GM23248 (cell line): ENCODE results near the gene ABLIM1.

Experiments used
- EZH2 ChIP-seq: fragments of 200-600 bp; sonication (generic); IDR thresholded peaks from 2 replicates; pipeline ENCODE4 v1.6.1; 2018; ENCODE audit warnings: antibody characterized with exemption, mild to moderate bottlenecking; ENCODE audit not compliant: insufficient read depth, poor library complexity, severe bottlenecking
- EZH2phosphoT487 ChIP-seq: fragments of 200-600 bp; sonication (generic); IDR thresholded peaks from 2 replicates; pipeline ENCODE4 v1.6.1; 2018; ENCODE audit warnings: antibody characterized with exemption, moderate library complexity, mild to moderate bottlenecking, low read depth; ENCODE audit not compliant: insufficient read depth

- TF ChIP-seq EZH2phosphoT487: no peak
- TF ChIP-seq EZH2: no peak
Observed at GRCh38 chr10:114603303-114603702, 54.8 kb downstream of the ABLIM1 start.
